Suppressor macrophage treated with lipopolysaccharide for 4 hours (primary cell): ENCODE data around the gene COMT.
"Not testable (repeated sequence)": the region's sequence is repeated elsewhere in the genome, so short reads cannot be mapped to it uniquely, and the experiment has no call there.

Experiments
- DNase-seq: peaks from one replicate; pipeline ENCODE4 v3.0.0-alpha.2; 2020

Gene COMT

GRCh38 chr22:19941365-19942082 lies at the start of gene COMT, which contains the start of gene TXNRD2:
Gene COMT (plus strand): TSS chr22:19941772. CDS start chr22:19962527, 20,755 bp downstream.
Gene TXNRD2 (minus strand): TSS chr22:19941818. CDS start chr22:19941803, 15 bp downstream.
- DNase-seq: peak; percentile 83

DNA sequence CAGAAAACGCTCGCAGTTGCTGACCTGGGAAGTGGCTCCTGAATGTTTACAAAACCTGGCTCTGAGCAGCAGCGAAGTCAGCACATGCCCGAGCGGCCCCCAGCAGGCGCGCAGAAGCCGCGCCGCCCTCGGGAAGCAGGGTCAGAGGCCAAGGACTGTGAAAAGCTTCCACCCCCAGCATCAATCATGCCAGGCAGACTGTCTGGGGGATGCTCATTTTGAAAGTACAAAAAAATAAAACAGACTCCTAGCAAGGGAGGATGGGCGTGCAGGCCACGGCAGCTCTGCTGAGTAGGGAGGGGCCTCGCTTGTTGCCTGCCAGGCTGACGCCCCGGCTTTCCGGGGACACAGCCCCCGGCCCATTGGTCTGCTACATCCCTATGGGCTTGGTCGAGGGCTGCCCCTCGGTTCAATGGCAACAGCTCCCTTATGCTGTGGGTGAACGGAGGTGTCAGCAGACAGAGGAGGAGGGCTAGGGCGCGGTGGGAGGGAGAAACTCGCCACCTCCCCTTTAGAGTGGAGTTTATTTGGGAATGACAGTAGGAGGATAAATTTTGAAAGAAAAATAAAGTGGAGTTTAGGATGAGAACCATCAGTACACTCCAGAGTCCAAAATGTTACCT lies 49.2 kb upstream of the COMT start:
- DNase-seq: no peak

GRCh38 chr22:19892925-19893324 lies 48.6 kb upstream of the COMT start:
- DNase-seq: no peak

GRCh38 chr22:19893363-19893762 lies 48.2 kb upstream of the COMT start:
- DNase-seq: no peak

- DNase-seq: no peak
Observed at GRCh38 chr22:19895160-19895849, 46.3 kb upstream of the COMT start.

DNA sequence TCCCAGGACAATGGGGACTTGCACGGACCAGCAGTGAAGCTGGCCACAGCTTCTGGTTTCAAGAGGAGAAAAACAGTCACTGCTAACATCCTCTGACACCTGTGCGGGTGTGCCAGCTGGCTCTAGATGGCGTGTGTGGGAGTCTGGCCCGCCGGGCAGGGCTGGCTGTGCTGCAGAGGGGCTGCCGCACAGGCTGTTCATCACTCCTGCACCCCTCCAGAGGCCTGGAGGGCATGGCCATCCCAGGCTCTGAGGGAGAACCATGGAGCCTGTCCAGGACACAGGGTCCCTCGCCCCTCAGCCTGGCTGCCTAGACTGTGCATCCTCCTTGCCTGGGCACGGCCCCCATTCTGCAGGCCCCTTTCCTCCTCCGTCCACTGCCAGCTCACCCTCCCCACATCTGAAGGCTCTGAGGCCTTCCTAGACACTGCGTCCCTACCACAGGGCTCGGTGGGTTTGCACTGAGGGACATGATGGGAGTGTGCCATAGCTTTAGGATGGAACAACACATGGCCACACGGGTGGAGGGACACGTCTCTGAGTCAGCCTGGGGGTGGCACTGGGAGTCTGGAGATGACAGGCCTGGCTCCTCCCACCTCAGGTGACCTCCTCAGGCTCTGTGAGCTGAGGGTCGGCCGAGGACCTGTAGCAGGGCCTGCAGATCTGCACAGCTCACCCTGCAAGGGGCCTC lies 44.8 kb upstream of the COMT start:
- DNase-seq: no peak

- no peak for DNase-seq
Observed at GRCh38 chr22:19897726-19898125, 43.8 kb upstream of the COMT start.

GRCh38 chr22:19898145-19898544 lies 43.4 kb upstream of the COMT start:
- DNase-seq: no peak

DNA sequence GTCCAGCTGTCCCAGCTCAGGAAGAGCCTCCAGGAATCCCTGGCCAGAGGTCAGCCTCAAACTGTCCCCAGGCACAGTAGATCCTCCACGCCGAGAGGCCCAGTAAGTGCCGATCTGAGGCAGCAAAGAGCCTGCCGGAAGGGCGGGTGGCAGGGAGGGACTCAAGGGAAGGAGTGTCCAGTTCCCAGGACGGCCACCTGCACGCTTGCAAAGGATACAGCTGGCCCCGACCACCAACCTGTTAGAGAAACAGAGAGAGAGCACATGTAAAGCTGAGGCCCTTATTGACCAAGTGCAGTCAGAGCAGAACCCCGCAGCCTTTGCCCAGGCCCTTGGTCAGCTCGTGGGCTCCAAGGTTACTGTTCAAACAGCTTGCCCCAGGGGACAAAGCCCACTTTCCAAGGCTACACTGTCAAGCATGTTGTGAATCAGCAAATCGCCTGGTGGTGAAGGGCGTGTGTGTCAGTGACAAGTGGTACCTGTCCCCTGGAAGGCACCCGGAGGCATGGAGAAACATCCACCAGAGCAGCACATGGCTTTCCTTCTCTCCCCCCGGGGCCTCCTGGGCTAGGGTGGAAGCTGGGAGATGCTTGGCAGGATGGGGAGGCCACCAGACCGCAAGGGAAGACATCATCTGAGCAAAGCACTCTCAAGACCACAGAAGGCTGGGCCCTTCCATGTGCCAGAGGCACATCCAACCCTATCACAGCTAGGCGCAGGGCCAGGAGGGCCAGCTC lies 42.6 kb upstream of the COMT start:
- no peak for DNase-seq

GRCh38 chr22:19900707-19901436 lies 40.7 kb upstream of the COMT start:
- DNase-seq: no peak

DNA sequence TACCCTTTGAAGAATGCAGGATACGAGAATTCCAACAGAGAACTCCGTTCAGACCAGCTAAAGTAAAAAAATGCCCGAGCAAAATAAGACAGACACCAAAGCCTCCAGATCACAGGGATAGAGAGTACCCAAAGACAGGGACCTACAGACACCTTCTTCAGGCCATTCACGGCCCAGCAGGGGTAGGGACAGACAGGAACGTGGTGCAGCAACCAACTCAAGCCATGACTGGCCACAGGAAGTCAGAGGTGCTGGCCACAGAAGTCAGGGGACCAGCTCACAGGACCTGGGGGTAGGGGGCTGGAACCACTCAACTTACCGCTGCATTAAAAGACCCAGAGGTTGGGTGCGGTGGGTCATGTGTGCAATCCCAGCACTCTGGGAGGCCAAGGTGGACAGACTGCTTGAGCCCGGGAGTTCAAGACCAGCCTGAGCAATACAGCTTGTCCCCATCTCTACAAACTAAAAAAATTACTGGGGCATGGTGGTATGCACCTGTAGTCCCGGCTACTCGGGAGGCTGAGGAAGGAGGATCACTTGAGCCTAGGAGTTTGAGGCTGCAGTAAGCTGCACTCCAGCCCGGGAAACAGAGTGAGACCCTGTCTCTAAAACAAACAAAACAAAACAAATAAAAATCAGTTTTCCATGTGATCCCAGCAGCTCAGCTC lies 39.9 kb upstream of the COMT start:
- DNase-seq: no peak

- no peak for DNase-seq
Observed at GRCh38 chr22:19902245-19902715, 39.3 kb upstream of the COMT start.

GRCh38 chr22:19903031-19903430 lies 38.5 kb upstream of the COMT start:
- no peak for DNase-seq

- no peak for DNase-seq
Observed at GRCh38 chr22:19903513-19903912, 38.1 kb upstream of the COMT start.

GRCh38 chr22:19904174-19904856 lies 37.3 kb upstream of the COMT start:
- no peak for DNase-seq

GRCh38 chr22:19904935-19905334 lies 36.6 kb upstream of the COMT start:
- DNase-seq: no peak

DNA sequence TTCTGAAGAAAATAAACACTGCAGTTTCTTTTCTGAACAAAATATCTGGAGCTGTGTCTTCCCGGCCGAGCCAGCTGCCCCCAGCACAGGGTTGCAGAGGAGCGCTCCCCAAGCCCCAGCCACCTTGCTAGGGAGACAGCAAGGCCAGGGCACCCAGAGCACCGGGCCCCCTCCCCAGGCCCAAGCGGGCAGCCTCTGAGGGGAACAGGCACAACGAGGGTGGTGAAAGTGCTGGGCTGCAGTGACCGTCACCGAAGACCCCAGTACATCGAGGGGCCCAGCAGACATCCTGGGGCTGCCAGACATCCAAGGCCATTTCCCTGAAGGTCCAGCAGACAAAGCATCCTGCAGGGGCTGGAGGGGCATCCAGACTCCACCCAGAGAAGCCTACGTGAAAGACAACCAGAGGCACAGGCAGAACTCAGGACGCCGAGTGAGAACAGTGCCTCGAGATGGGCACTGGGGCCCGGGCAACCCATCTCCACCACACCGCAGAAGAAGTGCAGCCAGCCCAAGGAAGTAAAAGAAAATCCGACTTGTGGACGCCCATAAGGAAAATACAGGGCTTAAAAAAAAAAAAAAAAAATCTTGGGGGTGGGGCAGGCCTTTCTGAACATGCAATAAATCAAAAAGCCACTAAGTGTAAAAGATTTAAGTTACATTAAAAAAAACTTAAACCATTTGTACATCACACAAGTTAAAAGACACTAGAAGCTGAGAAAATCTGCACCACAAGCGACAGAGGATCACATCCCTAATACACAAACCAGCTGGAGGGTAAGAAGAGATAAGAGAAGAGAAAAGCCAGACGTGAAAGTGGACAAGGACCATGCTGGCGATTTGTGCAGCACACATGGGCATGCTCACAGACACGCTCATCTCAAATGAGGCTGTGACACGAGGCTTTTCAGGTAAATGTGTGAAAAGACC lies 36.0 kb upstream of the COMT start:
- no peak for DNase-seq

DNA sequence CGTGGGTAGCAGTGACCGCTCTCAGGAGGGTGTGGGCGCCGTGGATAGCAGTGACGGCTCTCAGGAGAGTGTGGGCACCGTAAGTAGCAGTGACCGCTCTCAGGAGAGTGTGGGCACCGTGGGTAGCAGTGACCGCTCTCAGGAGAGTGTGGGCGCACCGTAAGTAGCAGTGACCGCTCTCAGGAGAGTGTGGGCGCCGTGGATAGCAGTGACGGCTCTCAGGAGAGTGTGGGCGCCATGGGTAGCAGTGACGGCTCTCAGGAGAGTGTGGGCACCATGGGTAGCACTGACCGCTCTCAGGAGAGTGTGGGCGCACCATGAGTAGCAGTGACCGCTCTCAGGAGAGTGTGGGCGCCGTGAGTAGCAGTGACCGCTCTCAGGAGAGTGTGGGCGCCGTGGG lies 34.7 kb upstream of the COMT start:
- not testable (repeated sequence) for DNase-seq

- DNase-seq: not testable (repeated sequence)
Observed at GRCh38 chr22:19907902-19908301, 33.7 kb upstream of the COMT start.
